GM18508 (cell line): ENCODE measurements around the gene NCAPH2.

Experiments
- ATAC-seq: cut with Tn5 transposase; IDR thresholded peaks from one replicate; pipeline ENCODE4 v1.9.1; 2021; ENCODE audit warnings: moderate number of reproducible peaks; ENCODE audit not compliant: insufficient read depth, unreplicated experiment

The NCAPH2 gene

DNA sequence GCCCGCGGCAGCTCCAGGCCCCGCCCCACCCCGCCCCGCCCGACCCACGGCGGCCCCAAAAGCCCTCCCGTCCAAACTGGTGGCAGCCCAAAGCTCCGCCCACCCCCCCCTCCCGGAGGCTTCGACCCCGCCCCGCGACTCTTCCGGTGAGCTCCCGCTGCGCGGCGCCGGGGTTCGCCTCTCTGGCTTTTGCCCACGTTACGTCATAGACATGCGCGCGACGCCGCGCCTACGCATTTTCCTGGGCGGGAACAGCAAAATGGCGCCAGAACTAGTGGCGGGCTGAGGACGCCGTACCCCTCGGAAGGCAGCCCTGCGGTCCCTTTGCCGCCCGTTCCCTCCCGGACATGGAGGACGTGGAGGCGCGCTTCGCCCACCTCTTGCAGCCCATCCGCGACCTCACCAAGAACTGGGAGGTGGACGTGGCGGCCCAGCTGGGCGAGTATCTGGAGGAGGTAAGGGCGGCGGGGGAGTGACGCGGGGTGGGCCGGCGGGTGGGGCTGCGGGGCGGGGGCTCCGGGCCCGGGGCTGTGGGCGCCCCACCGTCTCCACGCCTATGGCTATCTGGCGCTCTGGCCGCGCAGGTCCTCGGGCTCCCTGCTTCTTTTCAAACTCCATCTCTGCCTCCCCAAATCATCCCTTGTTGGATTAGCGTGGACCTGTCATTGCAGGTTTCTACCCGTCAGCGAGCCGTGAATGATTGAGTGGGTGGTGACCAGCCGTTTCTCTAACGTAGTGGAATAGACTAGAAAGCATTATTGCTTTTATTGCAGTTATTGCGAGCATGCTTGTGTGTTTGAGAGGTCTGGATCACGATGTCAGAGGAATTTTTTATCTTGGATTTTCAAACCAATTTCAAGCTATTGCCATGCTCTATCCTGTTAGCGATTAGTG lies at the start of gene NCAPH2:
TSS of gene NCAPH2 (plus strand) at position 234 of the 894 bp plus-strand sequence. CDS start at position 348, 114 bp downstream.
- no peak for ATAC-seq

GRCh38 chr22:50459016-50459415 lies 49.0 kb upstream of the NCAPH2 start:
- ATAC-seq, result no peak

DNA sequence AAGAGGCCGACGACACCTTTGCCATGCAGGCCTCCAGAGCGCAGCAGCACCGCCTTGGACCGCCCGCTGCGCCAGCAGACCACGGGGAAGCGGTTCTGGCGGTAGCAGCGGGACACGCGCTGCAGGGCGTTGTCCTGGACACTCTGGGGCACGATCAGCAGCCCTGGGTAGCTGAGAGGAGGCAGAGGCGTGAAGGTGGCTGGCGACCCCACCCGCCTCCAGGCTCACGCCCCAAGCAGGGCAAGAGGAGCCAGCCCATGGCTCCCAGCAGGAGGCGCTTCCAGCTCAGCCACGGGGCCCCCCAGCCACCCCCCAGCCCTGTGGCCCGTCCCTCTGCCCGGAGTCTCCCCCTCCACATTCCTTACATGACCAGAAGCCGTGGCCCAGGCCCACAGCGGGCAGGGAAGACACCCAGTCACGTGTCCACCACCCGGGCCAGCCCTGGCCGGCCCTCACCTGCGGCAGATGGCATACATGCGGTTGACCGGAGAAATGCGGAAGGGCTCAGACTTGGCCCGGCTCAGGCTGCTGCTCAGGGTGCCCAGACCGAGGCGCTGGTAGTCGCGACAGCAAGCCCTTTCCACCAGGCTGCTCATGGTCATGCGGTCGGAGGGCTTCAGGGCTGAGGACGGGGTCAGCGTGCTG lies 48.4 kb upstream of the NCAPH2 start:
- no peak for ATAC-seq

- no peak for ATAC-seq
These were observed 47.1 kb upstream of the NCAPH2 start for GRCh38 chr22:50460938-50461337.

GRCh38 chr22:50461536-50461935 lies 46.5 kb upstream of the NCAPH2 start:
- ATAC-seq, result no peak

DNA sequence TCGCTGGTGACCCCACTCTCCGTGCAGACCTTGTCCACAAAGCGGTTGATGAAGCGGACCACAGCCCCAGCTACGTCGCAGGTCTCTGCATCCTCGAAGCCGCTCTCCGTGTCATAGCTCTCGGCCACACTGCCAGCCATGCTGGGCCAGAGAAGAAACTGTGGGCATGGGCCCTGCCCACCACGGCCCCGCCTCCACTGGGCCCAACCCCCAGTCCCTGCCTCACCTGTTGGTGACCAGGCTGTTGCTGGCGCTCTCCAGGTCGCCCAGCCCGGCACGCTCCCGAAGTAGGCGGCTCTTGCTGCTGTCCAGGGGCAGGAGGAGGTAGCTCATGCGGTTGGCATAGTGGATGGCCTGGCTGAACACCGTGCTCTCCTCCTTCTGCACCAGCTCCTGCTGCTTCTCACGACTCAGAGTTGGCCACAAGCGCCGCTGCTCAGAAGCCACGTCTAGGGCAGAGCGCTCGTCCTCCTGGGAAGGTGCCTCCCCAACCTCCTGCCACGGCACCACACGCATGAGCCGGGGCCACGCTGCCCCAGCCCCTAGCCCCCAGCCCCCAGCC lies 46.0 kb upstream of the NCAPH2 start:
- ATAC-seq, result no peak

DNA sequence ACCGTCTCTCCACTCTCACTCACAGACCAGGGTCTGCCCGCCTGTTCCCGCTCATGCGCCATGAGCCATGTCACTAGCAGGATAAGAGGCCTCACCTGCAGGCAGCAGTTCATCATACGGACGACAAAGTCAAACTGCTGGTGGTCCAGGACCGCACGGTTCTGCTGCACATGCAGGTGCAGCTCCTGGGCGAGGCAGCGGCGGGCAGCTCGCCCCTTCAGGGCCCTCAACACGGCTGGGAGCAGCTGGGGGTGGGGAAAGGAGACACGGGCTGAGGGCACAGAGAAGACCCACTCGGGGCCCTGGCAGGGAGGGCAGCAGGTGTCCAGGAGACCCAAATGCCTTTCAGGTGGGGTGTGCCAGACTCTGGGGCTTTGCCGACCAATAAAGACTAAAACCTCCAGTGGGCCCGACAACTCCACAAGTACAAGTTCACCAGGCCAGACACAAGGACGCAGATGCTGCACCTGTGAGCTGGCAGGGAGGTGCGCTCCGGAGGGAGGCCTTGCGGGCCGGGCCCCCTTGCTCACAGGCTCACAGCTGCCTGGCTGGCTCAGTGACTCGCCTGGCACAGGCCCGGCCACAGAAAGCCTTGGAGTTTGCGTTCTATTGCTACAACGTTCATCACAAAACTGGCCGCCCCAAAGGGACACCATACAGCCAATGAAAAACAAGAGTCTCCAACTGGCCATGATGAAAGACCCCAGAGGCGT lies 44.7 kb upstream of the NCAPH2 start:
- no peak for ATAC-seq

DNA sequence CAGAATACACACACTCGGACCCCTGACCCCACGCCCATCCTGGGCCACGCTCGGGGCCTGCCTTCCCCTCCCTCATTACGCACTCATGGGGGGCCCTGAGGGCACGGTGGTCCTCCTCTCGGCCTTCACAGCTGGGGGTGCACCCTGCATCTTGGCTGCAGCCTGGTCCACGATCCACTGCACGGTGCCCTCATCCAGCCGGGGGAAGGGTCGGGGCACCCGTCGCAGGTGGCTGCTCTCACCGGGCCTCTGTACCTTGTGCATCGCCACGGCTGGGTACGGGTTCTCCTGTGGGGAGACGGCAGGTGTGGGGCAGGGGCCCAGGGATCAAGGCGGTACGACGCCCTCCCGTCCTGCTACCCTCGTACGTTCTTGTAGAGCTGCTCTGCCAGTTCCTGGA lies 43.6 kb upstream of the NCAPH2 start:
- ATAC-seq, result no peak

GRCh38 chr22:50465066-50465930 lies 42.7 kb upstream of the NCAPH2 start:
- ATAC-seq, result no peak

DNA sequence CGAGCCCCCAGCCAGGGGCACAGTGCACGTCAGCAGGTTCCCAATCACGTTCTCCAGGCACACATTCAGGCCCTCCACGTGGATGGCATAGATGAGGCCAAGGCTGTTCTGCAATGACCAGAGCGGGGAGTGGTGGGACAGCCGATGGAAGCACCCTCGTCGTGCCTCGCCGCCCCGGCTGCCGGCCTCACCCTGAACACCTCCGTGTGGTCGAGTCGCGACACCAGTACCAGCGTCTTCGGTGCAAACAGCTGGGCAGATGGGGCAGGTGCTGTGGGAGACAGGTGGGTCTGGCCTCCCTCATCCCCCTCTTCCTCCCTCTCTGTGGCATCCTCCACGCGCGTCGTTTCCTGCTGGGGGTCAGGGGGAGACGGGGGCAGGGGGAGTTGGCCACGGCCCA lies 40.7 kb upstream of the NCAPH2 start:
- ATAC-seq, result no peak

DNA sequence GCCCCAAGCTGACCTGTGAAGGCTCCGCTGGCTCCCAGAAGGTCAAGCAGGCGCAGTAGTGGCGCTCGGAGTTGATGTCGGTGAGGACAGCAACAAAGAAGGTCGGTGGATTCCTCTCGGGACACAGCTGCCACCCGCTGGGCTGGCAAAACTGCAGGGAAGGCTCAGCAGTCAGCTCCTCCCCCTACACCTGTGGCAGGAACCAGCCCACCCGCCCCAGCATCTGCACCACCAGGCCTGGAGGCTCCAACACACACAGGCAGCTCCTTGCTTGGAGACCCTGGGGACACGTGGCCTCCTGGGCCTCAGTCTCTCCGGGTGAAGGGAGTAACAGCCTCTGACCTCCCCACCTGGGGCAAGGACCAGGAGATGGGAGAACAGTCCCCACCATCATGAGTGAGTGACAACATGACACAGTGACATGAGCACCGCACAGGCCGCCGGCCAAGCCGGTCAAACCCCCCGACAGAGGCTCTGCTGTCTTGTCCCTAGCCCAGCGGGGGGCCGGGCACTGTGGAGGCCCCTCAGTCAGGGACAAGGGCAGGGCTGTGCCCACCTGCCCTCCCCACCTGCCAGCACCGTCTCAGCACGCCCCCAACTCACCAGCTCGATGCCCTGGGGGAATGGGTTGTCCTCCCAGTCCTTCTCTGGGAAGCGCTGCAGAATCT lies 40.1 kb upstream of the NCAPH2 start:
- ATAC-seq, result no peak

- ATAC-seq, result no peak
These were observed 39.4 kb upstream of the NCAPH2 start for GRCh38 chr22:50468626-50469025.

- no peak for ATAC-seq
These were observed 38.4 kb upstream of the NCAPH2 start for GRCh38 chr22:50469377-50470305.

DNA sequence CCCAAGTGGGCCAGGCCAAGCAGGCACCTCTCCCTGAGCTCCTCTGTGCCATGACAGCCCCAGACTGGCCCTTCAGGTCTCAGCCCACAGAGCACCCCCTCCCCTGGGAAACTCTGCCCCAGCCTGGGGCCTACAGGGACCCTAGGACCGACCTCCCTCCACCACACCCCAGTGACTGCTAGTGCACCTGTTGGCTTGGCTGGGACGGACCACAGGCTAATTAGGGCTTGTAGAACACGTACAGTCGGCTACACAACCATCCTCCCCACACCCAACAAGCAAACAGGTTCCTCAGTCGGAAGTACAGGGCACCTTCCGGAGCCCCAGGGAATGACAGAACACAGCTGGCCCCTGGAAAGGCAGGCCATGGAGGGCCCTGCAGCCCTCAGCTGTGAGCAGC lies 37.5 kb upstream of the NCAPH2 start:
- no peak for ATAC-seq

DNA sequence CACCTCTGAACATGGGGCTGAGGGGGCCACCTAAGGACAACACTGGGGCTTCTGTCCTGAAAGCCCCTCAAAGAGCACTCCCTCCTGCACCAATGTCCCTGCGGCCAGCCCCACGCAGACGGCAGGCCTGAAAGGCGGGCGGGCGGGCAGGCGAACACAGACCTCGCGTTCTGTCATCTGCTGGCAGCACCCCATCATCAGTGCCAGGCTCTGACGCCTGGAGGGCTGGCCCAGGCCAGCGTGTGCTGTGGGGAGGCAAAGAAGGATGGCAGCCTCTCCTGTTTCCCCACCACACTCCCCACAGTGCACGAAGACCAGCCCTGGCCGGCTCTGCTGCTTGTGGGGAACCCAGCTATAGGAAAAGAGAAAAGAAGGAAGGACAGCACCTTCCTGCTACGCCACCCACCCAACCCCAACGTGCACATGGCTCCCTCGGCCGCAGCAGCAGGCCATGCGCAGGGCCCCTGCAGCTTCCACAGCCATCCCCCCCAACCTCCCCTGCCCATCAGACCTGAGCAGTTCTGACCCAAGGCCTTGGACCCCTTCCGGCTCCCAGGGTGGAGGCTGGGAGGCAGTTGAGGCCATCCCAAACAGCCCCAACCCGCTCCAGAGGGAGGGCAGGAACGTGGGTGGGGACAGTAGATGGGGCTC lies 36.7 kb upstream of the NCAPH2 start:
- no peak for ATAC-seq

- no peak for ATAC-seq
These were observed 36.1 kb upstream of the NCAPH2 start for GRCh38 chr22:50471962-50472361.

- ATAC-seq, result no peak
These were observed 34.9 kb upstream of the NCAPH2 start for GRCh38 chr22:50473088-50473487.
